GM21526 (cell line): ENCODE measurements around the gene ADAMTS14.
"Not testable (repeated sequence)": the region's sequence is repeated elsewhere in the genome, so short reads cannot be mapped to it uniquely, and the experiment has no call there.

Source experiments
- ATAC-seq: cut with Tn5 transposase; IDR thresholded peaks from one replicate; pipeline ENCODE4 v1.9.1; 2021; ENCODE audit warnings: moderate library complexity; ENCODE audit not compliant: unreplicated experiment, low FRiP score

ADAMTS14 gene

GRCh38 chr10:70765794-70766594, 93.7 kb downstream of the ADAMTS14 start:
- ATAC-seq, result no peak

GRCh38 chr10:70768026-70768685, 95.8 kb downstream of the ADAMTS14 start:
- ATAC-seq, result not testable (repeated sequence)

GRCh38 chr10:70769121-70769520, 96.8 kb downstream of the ADAMTS14 start:
- no peak for ATAC-seq

GRCh38 chr10:70770001-70770400, 97.7 kb downstream of the ADAMTS14 start:
- no peak for ATAC-seq

- not testable (repeated sequence) for ATAC-seq
Measured at GRCh38 chr10:70770516-70770915, 98.2 kb downstream of the ADAMTS14 start.

- ATAC-seq, result no peak
Measured at GRCh38 chr10:70771311-70772194, 99.2 kb downstream of the ADAMTS14 start.

- no peak for ATAC-seq
Measured at GRCh38 chr10:70772627-70773026, 100.3 kb downstream of the ADAMTS14 start.

- ATAC-seq, result no peak
Measured at GRCh38 chr10:70773461-70773860, 101.2 kb downstream of the ADAMTS14 start.

- no peak for ATAC-seq
Measured at GRCh38 chr10:70773965-70774809, 101.9 kb downstream of the ADAMTS14 start.

GRCh38 chr10:70774810-70775678, 102.7 kb downstream of the ADAMTS14 start:
- no peak for ATAC-seq

- no peak for ATAC-seq
Measured at GRCh38 chr10:70775679-70776454, 103.6 kb downstream of the ADAMTS14 start.

GRCh38 chr10:70776455-70777005, 104.2 kb downstream of the ADAMTS14 start:
- no peak for ATAC-seq

GRCh38 chr10:70777063-70777875, 105.0 kb downstream of the ADAMTS14 start:
- ATAC-seq, result no peak

GRCh38 chr10:70778267-70778924, 106.1 kb downstream of the ADAMTS14 start:
- no peak for ATAC-seq

- no peak for ATAC-seq
Measured at GRCh38 chr10:70779088-70779487, 106.8 kb downstream of the ADAMTS14 start.

- ATAC-seq, result no peak
Measured at GRCh38 chr10:70779511-70780369, 107.4 kb downstream of the ADAMTS14 start.
